HG03097 (cell line): ENCODE measurements around the gene AVPR1A.
A peak's percentile ranks its signal among the peaks of the same experiment; 100 is the strongest.
"Not testable (repeated sequence)": the region's sequence is repeated elsewhere in the genome, so short reads cannot be mapped to it uniquely, and the experiment has no call there.

ENCODE experiments used
- ATAC-seq: cut with Tn5 transposase; IDR thresholded peaks from one replicate; pipeline ENCODE4 v1.9.1; 2021; ENCODE audit not compliant: unreplicated experiment, low FRiP score

The AVPR1A gene

DNA sequence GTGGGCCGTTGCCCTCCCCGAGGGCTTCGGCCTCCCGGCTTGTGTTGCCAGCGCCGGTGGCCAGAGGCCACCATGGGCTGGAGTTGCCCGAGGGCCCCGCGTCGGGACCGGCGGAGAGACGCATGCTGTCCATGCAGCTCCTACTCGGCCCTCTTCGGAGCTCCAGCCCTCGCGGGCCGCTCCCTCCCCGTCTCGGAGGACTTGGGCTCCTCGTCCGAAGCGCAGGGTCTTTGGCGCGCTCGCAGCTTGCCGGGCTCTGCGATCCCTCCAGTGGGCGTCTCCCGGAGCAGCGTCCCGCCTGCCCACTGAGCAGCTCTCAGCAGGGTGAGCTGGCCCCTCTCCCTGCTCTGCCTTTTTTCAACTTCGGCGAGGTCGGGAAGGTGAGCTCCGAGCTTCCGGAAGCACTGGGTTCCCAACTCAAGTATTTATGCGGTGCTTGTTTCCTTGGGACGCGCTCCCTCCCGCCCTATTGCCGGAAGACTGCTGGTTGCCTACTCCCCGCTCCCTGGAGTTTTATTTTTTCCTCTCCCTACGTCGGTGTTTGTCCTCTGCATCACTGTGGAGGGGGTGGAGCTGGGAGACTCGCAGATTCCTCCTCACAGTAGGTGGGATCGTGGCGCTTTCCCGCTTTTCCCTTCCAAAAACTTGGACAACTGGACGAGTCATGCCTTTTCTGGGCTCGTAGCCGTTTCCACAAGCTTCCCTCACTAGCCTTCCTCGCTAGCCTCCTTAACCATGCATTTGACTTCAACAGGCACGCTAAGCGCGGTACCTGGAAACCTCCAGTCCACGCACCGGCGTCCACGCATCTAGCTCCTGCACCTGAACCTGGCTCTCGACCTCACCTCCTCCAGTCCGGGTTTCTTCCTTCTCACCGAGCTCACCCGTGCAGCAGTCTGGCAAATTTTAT is at the start of gene AVPR1A:
Gene AVPR1A, minus strand, starts transcription at position 489 of the 910 bp plus-strand sequence. Its CDS starts 365 bp downstream, at position 124.
- no peak for ATAC-seq

DNA sequence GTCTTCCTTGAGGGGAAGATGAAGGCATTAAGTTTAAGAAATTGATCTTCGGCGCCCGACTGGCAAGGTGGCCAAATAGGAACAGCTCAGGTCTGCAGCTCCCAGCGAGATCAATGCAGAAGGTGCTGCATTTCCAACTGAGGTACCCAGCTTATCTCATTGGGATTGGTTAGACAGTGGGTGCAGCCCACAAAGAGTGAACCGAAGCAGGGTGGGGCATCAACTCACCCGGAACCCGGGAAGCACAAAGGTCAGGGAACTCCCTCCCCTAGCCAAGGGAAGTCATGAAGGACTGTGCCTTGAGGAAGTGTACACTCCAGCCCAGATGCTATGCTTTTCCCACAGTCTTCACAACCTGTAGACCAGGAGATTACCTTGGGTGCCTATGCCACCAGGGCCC is 45.2 kb upstream of the AVPR1A start:
- ATAC-seq = no peak

DNA sequence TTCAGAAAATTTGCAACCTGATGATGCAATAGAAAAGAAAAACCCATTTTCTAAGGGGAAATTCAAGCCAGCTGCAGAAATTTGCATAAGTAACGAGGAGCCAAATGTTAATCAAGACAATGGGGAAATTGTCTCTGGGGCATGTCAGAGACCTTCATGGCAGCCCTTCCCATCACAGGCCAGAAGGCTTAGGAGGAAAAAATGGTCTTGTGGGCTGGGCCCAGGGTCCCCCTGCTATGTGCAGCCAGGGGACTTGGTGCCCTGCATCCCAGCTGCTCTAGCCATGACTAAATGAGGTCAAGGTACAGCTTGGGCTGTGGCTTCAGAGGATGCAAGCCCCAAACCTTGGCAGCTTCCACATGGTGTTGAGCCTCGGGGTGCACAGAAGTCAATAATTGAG is 28.2 kb upstream of the AVPR1A start:
- no peak for ATAC-seq

DNA sequence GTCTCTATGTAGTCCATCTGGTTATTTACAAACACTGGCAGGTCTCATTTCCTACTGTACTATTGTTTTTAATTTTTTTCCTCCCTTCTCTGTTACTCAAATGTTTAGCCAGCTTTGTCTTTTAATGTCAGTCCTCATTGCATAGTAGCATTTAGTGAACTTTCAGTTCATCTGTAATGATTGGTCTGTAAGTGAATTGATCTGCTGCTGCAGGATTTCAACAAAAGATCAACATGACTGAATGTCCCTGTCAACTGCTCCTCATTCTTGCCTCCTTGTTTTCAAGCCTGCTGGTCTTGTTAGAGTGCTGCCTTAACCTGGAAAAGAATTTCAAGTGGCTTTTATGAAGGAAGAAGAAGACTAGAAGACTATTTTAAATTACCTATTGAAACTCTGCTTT is 19.3 kb upstream of the AVPR1A start:
- ATAC-seq = no peak

DNA sequence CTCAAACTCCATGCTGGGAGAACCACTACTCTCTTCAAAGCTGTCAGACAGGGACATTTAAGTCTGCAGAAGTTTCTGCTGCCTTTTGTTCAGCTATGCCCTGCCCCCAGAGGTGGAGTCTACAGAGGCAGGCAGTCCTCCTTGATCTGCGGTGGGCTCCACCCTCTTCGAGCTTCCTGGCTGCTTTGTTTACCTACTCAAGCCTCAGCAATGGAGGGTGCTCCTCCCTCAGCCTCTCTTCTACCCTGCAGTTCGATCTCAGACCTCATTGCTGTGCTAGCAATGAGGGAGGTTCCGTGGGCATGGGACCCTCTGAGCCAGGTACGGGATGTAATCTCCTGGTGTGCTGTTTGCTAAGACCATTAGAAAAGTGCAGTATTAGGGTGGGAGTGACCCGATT is 16.7 kb upstream of the AVPR1A start:
- ATAC-seq = not testable (repeated sequence)

DNA sequence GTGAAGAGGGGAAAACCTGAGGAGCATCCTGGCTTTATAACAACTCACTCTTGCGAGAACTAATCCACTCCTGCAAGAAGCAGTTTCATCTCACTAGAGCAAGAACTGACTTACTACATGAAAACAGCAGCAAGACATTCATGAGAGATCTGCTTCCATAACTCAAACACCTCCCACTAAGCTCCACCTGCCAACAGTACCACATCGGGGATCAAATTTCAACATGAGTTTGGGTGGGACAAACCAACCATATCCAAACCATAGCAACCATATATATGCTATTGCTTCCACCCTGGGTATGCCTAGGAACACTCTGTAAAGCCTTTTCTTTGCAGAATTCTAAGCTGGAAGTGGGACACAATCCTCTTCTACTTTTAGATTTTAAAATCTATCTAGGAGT is 13.9 kb upstream of the AVPR1A start:
- no peak for ATAC-seq

DNA sequence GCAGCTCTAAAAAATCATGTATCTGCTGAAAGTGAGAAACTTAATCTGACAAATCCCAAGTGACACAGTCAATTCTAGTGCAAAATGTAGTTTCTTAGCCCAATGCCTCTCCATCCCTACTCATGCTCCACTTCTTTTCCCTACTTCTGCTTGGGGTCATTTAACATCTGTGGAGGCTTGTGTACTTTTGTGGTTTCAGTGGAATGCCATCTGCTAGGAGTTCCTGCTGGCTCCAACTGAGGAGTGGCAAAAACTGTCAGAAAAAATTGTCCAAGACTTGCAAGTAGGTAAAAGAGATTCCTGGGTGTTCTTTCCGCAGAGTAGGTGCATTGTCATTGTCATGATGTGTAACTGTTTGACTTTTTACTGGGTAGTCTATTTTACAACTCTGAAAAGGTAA is 12.5 kb upstream of the AVPR1A start:
- no peak for ATAC-seq

DNA sequence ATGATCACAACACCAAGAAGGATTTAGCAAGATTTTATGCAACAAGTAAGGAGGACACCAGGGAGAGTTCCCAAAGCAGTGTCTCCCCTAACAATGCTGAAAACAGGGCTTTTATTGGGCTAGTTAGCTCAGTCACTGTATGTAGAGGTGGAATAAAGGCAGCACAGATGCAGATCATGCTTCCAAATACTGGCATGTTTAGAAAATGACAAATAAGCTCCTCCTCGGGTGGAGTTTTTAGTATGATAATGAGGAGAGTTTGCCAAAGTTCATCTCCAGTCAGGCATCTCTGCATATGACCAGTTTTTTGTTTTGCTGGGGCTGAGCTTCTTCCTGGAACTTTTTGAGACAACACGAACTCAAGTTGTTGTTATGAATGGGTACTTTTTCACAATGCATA is 4.4 kb upstream of the AVPR1A start:
- ATAC-seq = no peak

DNA sequence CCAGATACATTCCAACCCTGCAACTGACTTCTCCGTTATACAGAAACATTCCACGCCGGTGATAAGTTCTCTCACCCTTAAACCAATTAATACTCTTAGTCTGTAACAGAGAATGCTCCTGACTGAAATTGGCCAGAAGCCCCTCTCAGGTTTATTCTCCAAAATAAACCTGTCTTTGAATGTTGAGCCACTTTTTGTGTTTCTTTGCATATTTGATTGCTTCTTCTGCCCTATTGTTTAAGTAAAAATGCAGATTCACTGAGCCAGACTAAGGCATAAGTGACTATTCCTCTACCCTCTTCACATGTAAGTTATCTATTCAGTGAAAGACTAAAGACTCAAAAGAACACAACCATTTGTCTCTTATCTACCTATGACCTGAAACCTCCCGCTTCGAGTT is 3.6 kb upstream of the AVPR1A start:
- no peak for ATAC-seq

DNA sequence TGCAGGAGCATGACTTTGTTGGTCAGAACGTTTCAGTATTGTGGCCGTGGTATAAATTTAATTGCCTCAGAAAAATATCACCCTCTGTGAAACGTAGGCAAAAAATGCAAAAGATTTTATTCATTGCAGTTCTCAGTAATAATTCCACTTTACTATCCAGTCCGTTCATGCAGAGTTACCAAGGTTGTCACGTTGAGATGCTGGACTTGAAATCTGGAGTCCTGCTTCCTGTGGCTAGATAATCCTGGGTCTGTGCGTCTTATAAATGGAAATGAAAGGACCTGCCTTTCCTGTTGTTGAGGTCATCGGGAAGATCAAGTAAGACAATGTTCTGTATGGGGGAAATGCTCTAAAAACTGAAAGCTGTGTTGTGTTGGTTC is 1.3 kb upstream of the AVPR1A start:
- ATAC-seq = no peak

DNA sequence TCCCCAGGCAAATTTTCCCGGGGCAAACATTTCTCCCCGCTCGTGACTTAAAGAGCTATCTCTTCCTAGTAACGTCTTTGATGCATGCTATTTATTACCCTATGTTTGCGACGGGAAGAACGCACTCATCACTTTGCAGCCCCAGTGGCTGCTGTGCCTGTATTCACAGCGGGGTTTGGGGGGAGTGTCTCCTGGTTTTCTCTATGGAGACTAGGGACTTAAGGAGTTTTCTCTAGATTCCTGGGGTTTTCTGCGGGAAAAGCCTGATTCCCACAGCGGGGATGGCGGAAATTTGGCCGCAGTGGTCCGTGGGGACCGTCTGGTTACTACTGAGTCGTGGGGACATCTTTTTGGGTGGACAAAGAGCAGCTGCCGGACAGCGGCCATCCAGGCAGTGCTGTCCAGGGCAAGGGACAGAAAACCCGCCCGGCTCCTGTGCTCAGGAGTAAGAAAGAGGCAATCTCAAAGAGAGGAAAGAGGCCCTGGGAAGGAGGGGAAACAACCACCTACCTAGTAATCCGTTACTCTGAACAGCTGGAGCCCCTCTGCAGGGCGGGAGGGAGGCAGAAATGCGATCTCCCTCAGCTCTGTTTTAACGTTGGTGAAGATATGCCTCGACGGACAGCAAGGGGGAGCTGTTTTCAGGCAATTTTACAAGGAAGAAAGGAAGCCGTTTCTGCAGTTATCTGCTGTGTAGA is 771 bp upstream of the AVPR1A start:
- ATAC-seq = peak; percentile 67

DNA sequence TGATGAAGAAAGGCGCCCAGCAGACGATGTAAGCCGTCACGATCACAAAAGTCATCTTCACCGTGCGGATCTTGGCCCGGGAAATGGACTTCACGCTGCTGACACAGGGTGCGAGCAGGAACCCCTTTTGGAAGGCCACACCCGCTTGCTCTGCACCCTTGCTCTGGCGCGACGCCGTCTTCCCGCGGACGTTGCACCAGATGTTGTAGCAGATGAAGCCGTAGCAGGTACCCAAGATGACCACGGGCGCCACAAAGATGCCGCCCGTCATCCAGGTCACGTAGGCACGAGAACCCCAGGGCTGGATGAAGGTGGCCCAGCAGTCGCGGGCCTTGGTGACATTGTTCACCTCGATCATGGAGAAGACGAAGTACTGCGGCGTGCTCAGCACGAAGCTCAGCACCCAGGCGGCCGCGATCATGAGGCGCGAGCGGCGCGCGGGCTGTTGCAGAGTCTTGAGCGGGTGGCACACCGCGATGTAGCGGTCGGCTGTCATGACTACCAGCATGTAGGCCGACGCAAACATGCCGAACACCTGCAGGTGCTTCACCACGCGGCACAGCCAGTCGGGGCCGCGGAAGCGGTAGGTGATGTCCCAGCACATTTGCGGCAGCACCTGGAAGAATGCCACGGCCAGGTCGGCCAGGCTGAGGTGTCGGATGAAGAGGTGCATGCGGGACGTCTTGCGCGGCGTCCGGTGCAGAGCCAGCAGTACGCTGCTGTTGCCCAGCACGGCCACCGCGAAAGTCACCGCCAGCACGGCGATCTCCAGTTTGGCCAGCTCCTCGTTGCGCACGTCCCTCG is 890 bp downstream of the AVPR1A start:
- ATAC-seq = no peak

DNA sequence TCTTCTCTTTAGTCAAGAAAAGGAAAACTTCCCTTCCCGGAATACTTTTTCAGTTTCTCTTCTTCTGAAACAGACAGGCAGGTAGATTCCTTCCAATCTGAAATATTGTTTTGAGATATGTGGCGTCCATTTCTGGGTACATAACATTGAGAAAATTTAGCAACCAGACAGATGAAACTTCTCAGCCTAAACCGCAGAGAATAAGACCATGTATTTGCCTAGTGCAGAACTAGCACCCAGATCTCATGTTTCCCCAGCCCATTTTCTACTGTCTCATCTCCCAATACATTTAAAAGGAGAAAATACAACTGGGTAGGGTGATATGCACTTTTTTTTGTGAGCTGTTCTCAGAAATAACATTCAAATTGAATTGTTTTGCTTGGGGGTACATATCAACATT is 6.4 kb downstream of the AVPR1A start:
- no peak for ATAC-seq

DNA sequence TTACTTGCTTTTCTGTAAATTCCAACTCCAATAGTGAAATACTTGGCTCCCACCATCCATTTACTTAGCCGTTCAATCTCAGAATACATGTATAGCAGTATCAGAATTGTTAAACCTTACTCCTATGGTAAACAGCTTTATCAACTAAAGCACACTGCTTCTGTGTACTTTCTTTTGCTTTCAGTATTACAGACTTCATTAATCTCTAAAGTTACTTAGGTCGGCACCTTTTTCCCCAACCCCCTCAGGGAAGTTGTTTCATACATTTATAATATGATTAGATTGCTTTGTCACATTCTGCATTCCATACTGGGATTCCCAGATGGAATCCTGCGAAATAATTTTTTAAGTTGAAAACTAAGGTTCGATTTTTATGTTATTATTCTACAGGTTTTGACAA is 12.5 kb downstream of the AVPR1A start:
- no peak for ATAC-seq

DNA sequence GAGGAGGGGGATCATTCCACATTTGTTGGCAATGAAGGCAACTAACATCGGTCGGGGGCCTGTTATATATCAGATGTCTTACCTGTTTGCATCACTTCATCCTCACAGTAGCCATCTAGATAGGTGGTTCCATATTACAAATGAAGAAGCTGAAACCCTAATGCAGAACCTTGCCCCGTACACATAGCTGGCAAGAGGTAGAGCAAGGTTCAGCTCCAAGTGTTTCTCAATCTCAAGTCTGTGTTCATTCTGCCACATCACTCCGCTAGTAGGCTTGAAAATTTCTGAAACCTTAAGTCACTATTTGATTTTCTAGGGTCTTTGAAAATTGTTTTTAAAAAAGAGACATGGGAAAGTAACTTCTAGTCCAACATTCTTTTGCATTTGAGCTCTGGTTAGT is 17.0 kb downstream of the AVPR1A start:
- ATAC-seq = no peak

DNA sequence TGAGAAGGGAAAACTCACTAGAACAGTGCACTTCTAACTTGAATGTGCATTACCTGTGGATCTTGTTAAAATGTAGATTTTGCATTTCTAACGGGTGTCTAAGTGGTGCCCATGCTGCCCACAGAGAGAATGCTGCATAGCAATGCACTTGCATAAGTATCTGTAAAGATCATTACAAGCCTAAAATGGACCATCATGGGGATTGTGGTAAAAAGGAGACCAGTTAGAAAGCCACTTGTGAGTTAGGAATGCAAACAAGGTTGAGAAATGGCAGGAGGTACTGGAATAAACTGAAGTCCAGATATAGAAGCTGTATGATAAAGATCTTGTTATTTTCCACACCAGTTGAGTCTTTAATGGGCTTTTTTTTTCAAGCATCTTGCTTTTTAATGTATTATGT is 18.8 kb downstream of the AVPR1A start:
- no peak for ATAC-seq

DNA sequence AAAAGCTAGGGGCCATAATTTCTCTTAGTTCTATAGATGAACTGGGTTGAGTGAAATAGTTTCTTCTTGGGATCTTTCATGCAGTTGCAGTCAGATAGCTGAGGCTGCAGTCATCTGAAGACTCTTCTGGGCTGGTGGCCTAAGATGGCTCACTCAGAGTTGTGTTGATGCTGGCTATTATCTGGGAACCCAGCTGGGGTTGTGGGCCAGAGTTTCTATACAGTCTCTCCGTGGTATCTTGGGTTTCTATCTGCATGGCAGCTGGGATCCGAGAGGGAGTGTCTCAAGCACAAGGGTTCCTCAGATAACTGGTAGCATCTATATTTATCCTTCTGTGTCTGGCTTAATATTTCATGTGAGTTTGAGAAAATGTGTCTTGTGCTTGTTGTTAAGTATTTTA is 21.1 kb downstream of the AVPR1A start:
- ATAC-seq = no peak

DNA sequence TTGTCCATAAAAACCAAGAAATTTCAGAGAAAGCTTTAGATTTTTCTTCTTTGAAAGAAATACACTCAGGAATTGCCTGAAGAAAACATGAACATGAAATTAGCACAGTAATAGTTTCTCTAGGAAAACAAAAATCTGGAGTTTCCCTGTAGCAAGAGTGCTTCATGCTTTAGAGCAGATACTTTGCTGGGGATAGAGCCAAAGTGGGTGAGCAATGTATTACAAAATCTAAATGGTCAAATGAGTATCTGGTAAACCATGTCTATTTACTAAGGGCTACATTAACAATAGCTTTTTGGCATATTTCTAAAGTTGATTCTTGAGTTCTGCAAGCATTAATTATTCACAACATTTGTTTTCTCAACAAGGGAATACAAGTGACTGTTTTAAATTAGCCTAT is 26.2 kb downstream of the AVPR1A start:
- no peak for ATAC-seq

DNA sequence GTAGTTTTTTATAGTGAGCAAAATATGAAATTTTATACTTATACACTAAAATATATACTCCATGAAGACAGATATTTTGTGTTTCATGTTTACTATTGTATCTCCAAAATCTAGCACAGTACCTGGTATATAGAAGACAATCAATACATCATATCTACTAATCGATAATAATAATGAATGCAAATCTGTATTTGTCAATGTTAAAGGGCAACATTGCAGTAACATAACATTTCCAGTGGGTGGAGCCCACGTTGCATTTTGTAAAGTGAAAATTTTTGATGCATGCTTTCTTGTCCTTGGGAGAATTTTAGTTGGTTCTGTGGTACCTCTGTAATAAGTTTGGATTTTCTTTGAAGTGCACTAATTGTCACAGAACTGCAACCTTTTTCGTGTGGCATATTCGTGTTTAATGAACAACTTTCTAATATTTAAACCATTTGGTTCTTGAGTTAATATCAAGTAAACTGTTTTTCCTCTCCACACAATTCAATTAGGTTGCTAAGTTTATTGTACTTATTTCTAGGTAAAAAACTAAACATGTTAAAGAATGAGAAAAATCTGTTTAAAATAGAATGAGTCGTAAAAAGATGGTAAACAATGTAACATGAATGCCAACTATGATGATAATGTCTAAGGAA is 47.4 kb downstream of the AVPR1A start:
- no peak for ATAC-seq

DNA sequence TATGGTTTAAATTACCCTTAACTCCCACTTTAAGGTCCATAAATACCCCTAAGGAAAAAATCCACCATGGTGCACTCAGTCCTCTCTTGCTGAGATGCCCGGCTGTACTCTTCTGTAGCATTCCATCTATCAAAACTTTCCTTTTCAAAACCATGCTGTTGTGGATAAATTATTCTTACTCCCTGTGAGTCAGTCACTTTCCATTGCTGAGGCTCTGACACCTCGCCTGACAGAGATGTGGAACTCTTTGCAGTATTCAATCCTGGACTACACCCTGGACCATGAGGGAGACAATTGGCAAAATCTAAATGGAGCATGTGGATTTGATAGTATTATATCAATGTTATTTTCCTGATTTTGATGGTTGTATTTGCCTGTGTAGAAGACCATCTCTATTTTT is 49.1 kb downstream of the AVPR1A start:
- ATAC-seq = no peak

DNA sequence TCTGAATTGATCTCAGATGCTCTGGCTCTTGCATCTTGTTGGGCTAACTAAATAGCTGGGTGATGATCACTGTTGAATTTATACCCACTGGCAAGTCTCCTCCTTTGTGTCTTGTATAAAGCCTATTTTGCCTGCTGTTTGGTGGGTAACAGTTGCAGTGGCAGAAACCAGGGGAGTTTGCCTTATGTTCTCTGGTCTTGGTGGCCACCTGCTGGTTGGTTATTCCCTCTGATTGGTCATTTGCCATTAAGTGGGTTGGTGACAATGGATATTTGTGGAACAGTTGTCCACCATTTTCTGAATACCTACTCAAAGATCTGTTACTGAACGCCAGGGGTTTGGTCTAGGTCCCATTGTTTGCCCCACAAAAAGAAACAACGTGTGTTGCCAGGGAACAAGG is 52.1 kb downstream of the AVPR1A start:
- ATAC-seq = no peak
